ENCODE data around the gene FGD4. TPM values are rescaled to one million over a fixed set of nuclear protein-coding genes. Genes with fewer than 3 reads are reported as not detected.

The FGD4 gene
- total and polyA plus RNA-seq, 9 of the 15 experiments (the other 6 are each of a cell fraction or from before 2014, with no cell fraction given): 0.05 to 0.51 (median 0.27) TPM

DNA sequence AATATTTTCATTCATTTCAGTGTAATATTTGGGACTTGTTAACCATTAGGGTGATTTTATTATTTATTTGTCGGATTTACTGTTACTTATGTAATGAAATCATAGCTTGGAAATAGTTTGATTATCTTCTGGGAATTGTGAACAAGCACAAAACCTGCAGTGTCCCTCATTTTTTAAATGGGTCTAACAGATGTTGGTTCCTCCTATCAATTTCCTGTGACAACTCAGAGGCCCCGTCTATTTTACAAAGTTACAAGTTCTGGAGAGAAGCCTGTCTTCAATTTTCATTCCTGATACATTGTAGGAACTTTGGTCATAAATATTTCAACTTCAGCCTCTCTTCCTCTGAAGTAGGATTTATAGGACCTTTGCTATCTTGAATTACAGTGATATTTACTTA, 178.0 kb downstream of the FGD4 start (continued):
- TF ChIP-seq MTF1 (CRISPR knock-in tag; IDR thresholded peaks at IDR 0.05; ENCODE audit: borderline replicate concordance): no peak
- TF ChIP-seq, protein P1, sequence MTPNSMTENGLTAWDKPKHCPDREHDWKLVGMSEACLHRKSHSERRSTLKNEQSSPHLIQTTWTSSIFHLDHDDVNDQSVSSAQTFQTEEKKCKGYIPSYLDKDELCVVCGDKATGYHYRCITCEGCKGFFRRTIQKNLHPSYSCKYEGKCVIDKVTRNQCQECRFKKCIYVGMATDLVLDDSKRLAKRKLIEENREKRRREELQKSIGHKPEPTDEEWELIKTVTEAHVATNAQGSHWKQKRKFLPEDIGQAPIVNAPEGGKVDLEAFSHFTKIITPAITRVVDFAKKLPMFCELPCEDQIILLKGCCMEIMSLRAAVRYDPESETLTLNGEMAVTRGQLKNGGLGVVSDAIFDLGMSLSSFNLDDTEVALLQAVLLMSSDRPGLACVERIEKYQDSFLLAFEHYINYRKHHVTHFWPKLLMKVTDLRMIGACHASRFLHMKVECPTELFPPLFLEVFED (CRISPR knock-in tag; conservative IDR thresholded peaks at IDR 0.05): no peak
- TF ChIP-seq HDAC8 (tag; IDR thresholded peaks at IDR 0.05): no peak
- TF ChIP-seq NR2F6 (CRISPR knock-in tag; IDR thresholded peaks at IDR 0.05): no peak
- TF ChIP-seq, protein P2, sequence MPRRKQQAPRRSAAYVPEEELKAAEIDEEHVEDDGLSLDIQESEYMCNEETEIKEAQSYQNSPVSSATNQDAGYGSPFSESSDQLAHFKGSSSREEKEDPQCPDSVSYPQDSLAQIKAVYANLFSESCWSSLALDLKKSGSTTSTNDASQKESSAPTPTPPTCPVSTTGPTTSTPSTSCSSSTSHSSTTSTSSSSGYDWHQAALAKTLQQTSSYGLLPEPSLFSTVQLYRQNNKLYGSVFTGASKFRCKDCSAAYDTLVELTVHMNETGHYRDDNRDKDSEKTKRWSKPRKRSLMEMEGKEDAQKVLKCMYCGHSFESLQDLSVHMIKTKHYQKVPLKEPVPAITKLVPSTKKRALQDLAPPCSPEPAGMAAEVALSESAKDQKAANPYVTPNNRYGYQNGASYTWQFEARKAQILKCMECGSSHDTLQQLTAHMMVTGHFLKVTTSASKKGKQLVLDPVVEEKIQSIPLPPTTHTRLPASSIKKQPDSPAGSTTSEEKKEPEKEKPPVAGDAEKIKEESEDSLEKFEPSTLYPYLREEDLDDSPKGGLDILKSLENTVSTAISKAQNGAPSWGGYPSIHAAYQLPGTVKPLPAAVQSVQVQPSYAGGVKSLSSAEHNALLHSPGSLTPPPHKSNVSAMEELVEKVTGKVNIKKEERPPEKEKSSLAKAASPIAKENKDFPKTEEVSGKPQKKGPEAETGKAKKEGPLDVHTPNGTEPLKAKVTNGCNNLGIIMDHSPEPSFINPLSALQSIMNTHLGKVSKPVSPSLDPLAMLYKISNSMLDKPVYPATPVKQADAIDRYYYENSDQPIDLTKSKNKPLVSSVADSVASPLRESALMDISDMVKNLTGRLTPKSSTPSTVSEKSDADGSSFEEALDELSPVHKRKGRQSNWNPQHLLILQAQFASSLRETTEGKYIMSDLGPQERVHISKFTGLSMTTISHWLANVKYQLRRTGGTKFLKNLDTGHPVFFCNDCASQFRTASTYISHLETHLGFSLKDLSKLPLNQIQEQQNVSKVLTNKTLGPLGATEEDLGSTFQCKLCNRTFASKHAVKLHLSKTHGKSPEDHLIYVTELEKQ (CRISPR knock-in tag; IDR thresholded peaks at IDR 0.05): no peak
- TF ChIP-seq TCF7L2 (IDR thresholded peaks at IDR 0.05; ENCODE audit: low read depth, low read length): no peak

DNA sequence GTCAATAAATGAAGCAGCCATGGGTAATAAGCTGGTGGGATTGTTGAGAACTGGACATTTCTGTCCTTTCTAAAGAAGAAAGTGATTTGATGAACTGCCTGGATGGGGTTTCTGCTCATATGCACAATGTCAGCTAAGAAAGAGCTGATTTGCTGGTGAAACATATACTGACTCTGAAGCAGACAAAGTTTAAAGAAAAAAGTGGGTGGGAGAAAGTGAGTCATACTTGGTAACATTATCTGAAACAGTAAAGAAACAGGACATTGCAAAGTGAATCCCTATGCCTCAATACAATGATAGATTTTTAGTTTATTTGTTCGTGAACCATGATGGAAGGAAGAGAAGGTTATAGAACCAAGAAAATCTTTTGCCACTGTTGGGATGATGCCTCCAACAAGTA, 184.2 kb downstream of the FGD4 start:
- no peak overlapping the region for H2AFZ ChIP-seq (ENCODE audit: low read depth, low read length)
- H3K36me3 ChIP-seq (ENCODE audit: control insufficient read depth, insufficient read depth, low read length): no peaks in the 10 kb centered on the region
- H3K9me1 ChIP-seq (ENCODE audit: control insufficient read depth, insufficient read depth, low read length): no peaks in the 10 kb centered on the region
- POLR2A ChIA-PET: interaction anchor here (0.7 kb wide), 1 partner anchor 366 kb away, joined by 3 read pairs; no protein-coding TSS in a partner anchor
- H3K4me2 ChIP-seq (ENCODE audit: insufficient read depth, low read length): no peak overlapping the region
- ATAC-seq: no peak
- no peaks in the 10 kb centered on the region for H3K9me3 ChIP-seq (replicated peaks; ENCODE audit: control insufficient read depth, insufficient read depth, low read depth, low read length)
- no peaks in the 10 kb centered on the region for H3K79me2 ChIP-seq (ENCODE audit: control insufficient read depth, insufficient read depth, low read length)
- no peak overlapping the region for H3K4me3 ChIP-seq
- WGBS (ENCODE audit: insufficient coverage, low coverage, missing lambda C conversion rate): 0% methylated on average over 1 of the region's 1 CpG
- H4K20me1 ChIP-seq (replicated peaks; ENCODE audit: control insufficient read depth, insufficient read depth, low read length): no peaks in the 10 kb centered on the region
- H3K27me3 ChIP-seq (ENCODE audit: control insufficient read depth in 2 of 2, insufficient read depth in 2 of 2, low read length in 2 of 2): peaks cover 0 to 10% of the 10 kb centered on the region in 2 experiments; a peak in 3 of 5 replicates
- no peaks in the 10 kb centered on the region for H3K4me1 ChIP-seq (replicated peaks in 1 of 2; ENCODE audit: control insufficient read depth in 2 of 2, insufficient read depth in 2 of 2, low read length in 2 of 2)
- no peak overlapping the region for H3K9ac ChIP-seq (ENCODE audit: insufficient read depth in 1 of 2, low read depth in 2 of 2, low read length in 2 of 2)
- CTCF ChIA-PET (ENCODE audit: low intra/inter-chr PET ratio): no interaction called here
- FAIRE-seq: no peak
- BruUV-seq (replicated peaks): no TSS peak
- no peak for DNase-seq (ENCODE audit: extremely low read depth in 1 of 4, low spot score in 3 of 4)
- intact Hi-C loops (cut with micrococcal nuclease): no loop called here
- H3K27ac ChIP-seq (ENCODE audit: extremely low read depth, low read depth, low read length): no peak overlapping the region
- in situ Hi-C loops (cut with MboI): no loop called here
- TF ChIP-seq FOSL1 (tag; conservative IDR thresholded peaks at IDR 0.05) (peak; percentile 33; the same call in 1 of the 2 replicates), JUND (IDR thresholded peaks at IDR 0.05; ENCODE audit: borderline replicate concordance, low read depth, low read length) (no peak), JUND (tag; IDR thresholded peaks at IDR 0.05; ENCODE audit: borderline replicate concordance, low read depth, low read length) (no peak; the same call in 2 of the 3 replicates), HSF4 (CRISPR knock-in tag; IDR thresholded peaks at IDR 0.05; ENCODE audit: borderline replicate concordance) (no peak), FOXA3 (CRISPR knock-in tag; conservative IDR thresholded peaks at IDR 0.05 in 1 of 2, IDR thresholded peaks at IDR 0.05 in 1 of 2) (no peak)

Data from K562 (cell line).